NOMO-1 (cell line): ENCODE measurements around the gene PTPRA.

Experiments used
- DNase-seq, 2 experiments: peaks; one replicate each; lab custom pipeline; 2025; ENCODE audit not compliant: unreplicated experiment in 2 of 2; lab: John Stamatoyannopoulos, UW

The PTPRA gene

GRCh38 chr20:3085571-3086072 lies 212.3 kb downstream of the PTPRA start:
- no peak for DNase-seq

GRCh38 chr20:3088031-3088430 lies 214.8 kb downstream of the PTPRA start:
- no peak for DNase-seq
